ENCODE measurements around the gene MATN1. TPM values are rescaled to one million over a fixed set of nuclear protein-coding genes. Genes with fewer than 3 reads are reported as not detected.

The MATN1 gene
- polyA plus RNA-seq, 3 donors: 0.11 to 0.21 (median 0.17) TPM

GRCh38 chr1:30685796-30686165 is 37.6 kb downstream of the MATN1 start:
- no peak for DNase-seq (ENCODE audit: low read depth in 3 of 3, low spot score in 2 of 3)

- DNase-seq (ENCODE audit: low read depth in 3 of 3, low spot score in 2 of 3): peak; percentile 16 to 65 (median 63)
These were observed 38.2 kb downstream of the MATN1 start for GRCh38 chr1:30684881-30685795.

- no peak for DNase-seq (ENCODE audit: low read depth in 3 of 3, low spot score in 2 of 3)
These were observed 39.1 kb downstream of the MATN1 start for GRCh38 chr1:30684259-30684658.

- no peak for DNase-seq (ENCODE audit: low read depth in 3 of 3, low spot score in 2 of 3)
These were observed 39.7 kb downstream of the MATN1 start for GRCh38 chr1:30683699-30684098.

GRCh38 chr1:30682396-30683275 is 40.7 kb downstream of the MATN1 start:
- no peak for DNase-seq (ENCODE audit: low read depth in 3 of 3, low spot score in 2 of 3)

GRCh38 chr1:30681782-30682181 is 41.6 kb downstream of the MATN1 start:
- DNase-seq (ENCODE audit: low read depth in 3 of 3, low spot score in 2 of 3): no peak

GRCh38 chr1:30680879-30681278 is 42.5 kb downstream of the MATN1 start:
- DNase-seq (ENCODE audit: low read depth in 3 of 3, low spot score in 2 of 3): no peak

- no peak for DNase-seq (ENCODE audit: low read depth in 3 of 3, low spot score in 2 of 3)
These were observed 43.0 kb downstream of the MATN1 start for GRCh38 chr1:30680429-30680828.

GRCh38 chr1:30679976-30680305 is 43.4 kb downstream of the MATN1 start:
- no peak for DNase-seq (ENCODE audit: low read depth in 3 of 3, low spot score in 2 of 3)

GRCh38 chr1:30679201-30679975 is 44.0 kb downstream of the MATN1 start:
- DNase-seq (ENCODE audit: low read depth in 3 of 3, low spot score in 2 of 3): no peak

- no peak for DNase-seq (ENCODE audit: low read depth in 3 of 3, low spot score in 2 of 3)
These were observed 45.2 kb downstream of the MATN1 start for GRCh38 chr1:30678209-30678608.

GRCh38 chr1:30677471-30677870 is 45.9 kb downstream of the MATN1 start:
- no peak for DNase-seq (ENCODE audit: low read depth in 3 of 3, low spot score in 2 of 3)

- DNase-seq (ENCODE audit: low read depth in 3 of 3, low spot score in 2 of 3): no peak
These were observed 47.6 kb downstream of the MATN1 start for GRCh38 chr1:30675761-30676160.

GRCh38 chr1:30675289-30675688 is 48.1 kb downstream of the MATN1 start:
- no peak for DNase-seq (ENCODE audit: low read depth in 3 of 3, low spot score in 2 of 3)

- no peak for DNase-seq (ENCODE audit: low read depth in 3 of 3, low spot score in 2 of 3)
These were observed 50.0 kb downstream of the MATN1 start for GRCh38 chr1:30673395-30673794.

- DNase-seq (ENCODE audit: low read depth in 3 of 3, low spot score in 2 of 3): no peak
These were observed 50.7 kb downstream of the MATN1 start for GRCh38 chr1:30672661-30673060.

- no peak for DNase-seq (ENCODE audit: low read depth in 3 of 3, low spot score in 2 of 3)
These were observed 52.9 kb downstream of the MATN1 start for GRCh38 chr1:30670240-30671060.

GRCh38 chr1:30668546-30669327 is 54.6 kb downstream of the MATN1 start:
- DNase-seq (ENCODE audit: low read depth in 3 of 3, low spot score in 2 of 3): no peak

- no peak for DNase-seq (ENCODE audit: low read depth in 3 of 3, low spot score in 2 of 3)
These were observed 55.4 kb downstream of the MATN1 start for GRCh38 chr1:30668024-30668423.
